ENCODE data around the gene UBXN2A.
A peak's percentile ranks its signal among the peaks of the same experiment; 100 is the strongest.
"Not testable (repeated sequence)": the region's sequence is repeated elsewhere in the genome, so short reads cannot be mapped to it uniquely, and the experiment has no call there.

UBXN2A gene

DNA sequence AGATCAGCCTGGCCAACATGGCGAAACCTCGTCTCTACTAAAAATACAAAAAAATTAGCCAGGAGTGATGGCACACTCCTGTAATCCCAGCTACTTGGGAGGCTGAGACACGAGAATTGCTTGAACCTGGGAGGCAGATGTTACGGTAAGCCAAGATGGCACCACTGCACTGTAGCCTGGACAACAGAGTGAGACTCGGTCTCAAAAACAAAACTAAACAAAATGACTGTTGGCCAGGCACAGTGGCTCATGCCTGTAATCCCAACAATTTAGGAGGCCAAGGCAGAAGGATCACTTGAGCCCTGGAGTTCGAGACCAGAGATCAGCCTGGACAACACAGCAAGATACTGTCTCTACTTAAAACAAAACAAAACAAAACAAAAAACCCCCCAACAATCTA is 102.9 kb downstream of the UBXN2A start:
- DNase-seq (ENCODE audit: low read depth in 2 of 2), result not testable (repeated sequence)

DNA sequence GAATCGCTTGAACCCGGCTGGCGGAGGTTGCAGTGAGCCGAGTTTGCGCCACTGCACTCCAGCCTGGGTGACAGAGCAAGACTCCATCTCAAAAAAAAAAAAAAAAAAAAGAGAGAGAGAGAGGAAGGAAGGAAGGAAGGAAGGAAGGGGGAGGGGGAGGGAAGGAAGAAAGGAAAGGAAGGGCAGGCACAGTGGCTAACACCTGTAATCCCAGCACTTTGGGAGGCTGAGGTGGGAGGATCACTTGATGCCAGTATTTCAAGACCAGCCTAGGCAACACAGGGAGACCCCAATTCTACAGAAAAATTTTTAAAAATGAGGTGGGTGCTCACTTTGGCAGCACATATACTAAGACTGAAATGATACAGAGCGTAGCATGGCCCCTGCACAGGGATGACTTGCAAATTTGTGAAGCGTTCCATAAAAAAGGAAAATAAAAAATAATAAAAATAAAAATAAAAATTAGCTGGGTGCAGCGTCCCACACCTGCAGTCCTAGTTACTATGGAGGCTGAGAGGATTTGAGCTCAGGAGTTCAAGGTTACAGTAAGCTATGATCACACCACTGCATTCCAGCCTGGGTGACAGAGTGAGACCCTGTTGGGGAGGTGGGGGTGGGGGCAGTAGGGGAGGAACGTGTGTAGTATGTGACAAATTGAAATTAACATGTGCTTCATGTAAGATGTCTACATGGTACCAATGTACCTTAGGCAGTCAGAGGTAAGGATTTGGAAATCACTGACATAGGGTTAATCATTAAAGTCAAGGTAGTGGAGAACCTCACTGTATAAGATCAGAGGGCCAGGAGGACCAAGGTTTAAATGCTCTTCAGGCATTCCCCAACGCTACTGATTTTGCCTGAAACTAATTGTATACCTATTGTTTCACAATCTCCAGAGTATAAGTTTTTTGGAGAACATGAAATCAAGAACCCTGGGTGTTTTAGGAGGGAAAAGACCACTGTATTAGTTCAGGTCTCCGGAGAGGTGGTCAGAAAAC is 105.5 kb downstream of the UBXN2A start:
- no peak for DNase-seq (ENCODE audit: low read depth in 2 of 2)

DNA sequence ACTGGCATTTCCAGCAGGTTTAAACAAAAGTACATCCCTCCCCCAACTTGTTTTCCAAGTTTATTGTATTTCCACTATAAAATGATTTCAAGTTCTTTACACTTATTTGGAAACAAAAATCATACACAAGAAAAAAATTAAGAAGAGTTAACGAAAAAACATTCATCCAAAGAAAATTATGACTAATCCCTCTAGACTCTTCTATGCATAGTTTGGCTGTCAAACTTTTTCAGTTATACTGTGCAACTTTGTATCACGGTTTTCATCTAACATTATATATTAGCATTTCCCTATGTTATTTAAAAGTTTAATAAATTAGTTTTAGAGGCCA is 106.3 kb downstream of the UBXN2A start:
- DNase-seq (ENCODE audit: low read depth in 2 of 2), result no peak

DNA sequence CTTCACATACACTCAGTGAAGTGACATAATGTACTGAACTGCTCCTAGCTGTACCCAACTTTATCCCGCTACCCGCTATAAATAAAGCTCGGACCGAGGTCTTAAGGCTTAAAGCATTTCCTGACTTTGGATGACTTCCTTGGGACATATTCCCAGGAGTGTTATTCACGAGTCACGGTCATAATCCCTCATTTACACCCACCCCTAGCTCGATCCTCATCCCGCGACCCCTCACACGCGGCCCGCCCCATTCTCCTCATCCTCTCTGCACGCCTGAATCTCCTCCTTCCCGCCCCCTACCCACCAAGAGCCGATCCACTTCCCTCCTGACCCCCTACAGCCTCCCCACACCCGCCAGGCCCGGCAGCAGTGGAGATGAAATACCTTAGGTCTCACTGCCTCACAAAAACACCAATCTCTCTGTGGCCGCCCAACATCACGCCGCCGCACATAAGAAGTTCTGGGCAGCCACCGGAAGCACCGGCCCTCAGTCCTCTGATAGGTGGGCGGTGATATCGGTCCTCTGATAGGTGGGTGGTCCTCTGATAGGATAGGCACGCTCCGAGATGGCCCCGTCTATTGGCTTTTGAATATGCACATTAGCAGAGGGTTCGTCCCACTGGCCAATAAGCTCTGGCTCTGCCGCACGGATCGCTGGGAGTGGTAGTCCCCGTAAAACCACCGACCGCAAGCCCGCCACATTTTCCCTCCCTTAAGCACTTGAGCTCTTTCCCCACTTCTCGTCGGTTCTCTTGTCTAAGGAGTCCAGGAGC is 106.9 kb downstream of the UBXN2A start, which contains the start of gene WDCP:
WDCP (minus strand) TSS at position 462 of the 773 bp plus-strand sequence. CDS start 7,897 bp downstream, outside the sequence.
- DNase-seq (ENCODE audit: low read depth in 2 of 2), result peak; percentile 89 to 94

DNA sequence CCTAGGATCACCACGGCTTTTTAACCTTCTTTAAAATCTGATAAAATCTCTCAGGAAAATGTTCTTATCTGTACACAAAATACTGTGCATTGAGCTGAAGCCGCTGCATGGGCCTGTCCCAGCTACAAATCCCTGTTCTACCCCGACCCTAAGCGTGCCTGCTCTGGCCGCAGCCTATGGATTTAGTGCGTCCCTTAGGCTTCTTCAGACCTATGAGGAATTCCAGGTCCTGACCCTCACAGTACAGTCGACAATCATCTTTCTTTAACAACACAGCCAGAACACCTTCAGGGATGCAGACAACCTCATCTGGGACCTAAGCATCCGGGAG is 107.4 kb downstream of the UBXN2A start:
- DNase-seq (ENCODE audit: low read depth in 2 of 2), result no peak

DNA sequence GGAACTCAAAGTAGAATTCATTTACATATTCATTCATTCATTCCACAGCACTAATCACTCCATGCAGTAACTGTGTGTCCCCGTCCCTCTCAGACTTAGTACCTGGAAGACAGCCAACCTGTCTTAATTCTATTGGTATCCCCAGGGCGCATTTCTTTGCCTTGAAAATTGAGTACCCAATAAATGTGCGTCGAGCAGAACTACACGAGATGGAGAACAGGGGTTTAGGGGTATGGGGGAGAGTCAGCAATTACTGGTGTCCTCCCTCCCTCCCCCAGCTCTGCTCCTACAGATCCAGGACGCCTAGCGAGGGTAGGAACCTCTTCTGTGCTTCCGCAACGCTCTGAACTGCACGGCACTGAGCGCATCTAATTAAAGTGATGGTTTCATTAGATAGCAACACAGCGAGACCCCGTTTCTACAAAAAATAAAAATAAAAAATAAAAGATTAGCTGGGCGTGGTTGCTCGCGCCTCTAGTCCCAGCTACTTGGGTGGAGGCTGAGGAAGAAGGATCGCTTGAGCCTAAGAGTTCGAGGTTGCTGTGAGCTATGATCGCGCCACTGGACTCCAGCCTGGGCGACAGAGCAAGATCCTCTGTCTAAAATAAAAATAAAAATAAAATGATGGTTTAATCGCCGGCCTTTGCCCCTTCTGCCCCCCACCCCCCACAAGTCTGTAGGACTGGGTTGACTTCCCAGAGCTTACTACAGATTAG is 108.7 kb downstream of the UBXN2A start:
- no peak for DNase-seq (ENCODE audit: low read depth in 2 of 2)

DNA sequence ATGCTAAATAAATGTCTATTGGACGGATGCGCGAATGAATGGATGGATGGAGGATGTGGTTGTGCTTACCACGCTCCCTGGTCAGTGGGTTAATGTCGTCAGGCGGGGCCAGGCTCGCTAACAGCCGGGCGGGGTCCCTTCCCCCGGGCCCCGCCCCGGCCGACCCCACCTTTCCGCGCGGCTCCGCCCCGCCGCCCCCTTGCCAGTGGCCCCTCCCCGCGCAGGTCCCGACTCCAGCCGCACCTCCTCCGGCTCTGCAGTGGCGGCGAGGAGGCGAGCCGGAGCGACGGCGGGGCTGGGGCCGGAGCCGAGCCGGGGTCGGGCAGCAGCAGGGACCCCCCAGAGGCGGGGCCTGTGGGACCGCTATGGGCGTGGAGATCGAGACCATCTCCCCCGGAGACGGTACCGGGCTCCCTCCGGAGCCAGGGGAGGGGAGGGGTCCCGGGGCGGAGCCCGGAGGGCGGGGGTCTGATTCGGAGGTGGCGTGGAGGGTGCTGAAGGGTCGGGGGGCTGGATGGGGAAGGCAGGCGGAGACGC is 109.3 kb downstream of the UBXN2A start, which contains the start of gene FKBP1B:
FKBP1B (plus strand) TSS at position 257 of the 537 bp plus-strand sequence; CDS start at position 366, 109 bp downstream.
- peak; percentile 13 to 53 for DNase-seq (ENCODE audit: low read depth in 2 of 2)

DNA sequence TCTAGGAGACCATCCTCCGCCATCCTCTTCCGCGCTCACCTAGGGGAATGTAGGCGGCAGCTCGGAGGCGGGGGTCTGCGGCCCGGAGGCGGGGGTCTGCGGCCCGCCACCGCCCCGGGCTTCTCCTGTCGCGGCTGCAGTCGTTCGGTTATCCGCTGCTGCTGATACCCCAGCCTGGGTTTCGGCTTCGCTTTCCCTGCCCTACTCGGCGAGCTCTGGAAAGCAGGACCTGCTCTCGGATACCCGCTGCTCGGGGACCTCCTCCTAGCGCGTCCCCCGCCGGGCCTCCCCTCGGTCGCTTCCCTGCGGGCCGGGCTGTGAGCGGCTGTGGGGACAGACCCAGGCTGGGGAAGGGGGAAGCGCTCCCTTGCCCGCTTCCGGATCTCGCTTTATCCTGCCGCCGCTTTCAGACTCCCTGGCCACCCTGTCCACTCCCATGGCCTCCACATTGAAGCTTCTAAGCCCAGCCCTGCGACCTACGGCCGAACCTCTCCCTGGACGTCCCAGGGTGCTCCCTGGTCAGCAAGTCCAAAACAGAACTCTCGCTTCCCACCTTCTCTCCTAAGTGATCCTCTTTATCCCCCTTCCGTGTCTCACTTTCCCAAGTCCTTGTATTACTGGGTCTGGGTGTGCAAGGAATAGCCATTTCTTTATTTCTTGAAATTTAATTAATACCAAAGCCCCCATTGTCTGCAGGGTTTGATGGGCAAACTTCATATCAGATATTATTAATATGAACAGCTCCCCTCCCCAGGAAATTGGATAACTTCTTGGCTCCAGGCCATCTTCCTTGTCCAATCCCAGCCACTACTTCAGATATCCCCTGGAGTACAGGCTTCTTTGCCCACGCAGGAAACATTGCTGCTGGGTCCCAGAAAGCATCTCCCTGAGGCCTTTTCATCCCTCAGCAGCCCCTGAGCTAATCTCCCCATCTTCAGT is 110.0 kb downstream of the UBXN2A start:
- DNase-seq (ENCODE audit: low read depth in 2 of 2), result no peak

DNA sequence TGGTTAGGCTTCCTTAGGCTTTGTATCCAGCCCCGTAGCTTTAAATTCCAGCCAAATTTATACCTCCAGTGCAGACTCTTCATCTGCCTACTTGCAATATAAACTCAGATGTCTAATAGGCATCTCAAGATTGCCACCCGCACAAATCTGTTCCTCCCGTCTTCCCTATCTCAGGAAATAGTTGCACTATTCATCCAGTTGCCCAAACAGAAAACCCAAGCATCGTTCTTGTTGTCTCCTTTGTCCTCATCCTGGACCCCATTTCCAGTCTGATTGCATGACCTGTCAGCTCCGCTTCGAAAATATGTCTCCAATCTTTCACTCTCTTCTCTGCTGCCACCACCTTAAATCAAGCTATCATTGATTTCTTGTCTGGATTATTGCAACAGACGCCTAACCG is 111.6 kb downstream of the UBXN2A start:
- no peak for DNase-seq (ENCODE audit: low read depth in 2 of 2)

DNA sequence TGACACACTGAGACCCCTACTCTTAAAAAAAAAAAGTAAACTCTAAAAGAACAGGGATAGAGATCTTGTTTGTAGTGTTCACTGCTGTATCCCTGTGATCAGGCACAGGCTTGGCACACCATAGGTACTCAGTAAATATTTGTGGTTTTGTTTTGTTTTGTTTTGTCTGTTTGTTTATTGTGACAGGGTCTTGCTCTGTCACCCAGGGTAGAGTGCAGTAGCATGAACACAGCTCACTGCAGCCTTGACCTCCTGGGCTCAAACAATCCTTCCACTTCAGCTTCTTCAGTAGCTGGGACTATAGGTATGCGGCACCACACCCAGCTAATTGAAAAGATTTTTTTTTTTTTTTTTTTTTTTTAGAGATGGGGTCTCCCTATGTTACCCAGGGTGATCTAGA is 112.7 kb downstream of the UBXN2A start:
- no peak for DNase-seq (ENCODE audit: low read depth in 2 of 2)
